ENCODE results near the gene RPP30.
"Not testable (repeated sequence)": the region's sequence is repeated elsewhere in the genome, so short reads cannot be mapped to it uniquely, and the experiment has no call there.

Gene RPP30

DNA sequence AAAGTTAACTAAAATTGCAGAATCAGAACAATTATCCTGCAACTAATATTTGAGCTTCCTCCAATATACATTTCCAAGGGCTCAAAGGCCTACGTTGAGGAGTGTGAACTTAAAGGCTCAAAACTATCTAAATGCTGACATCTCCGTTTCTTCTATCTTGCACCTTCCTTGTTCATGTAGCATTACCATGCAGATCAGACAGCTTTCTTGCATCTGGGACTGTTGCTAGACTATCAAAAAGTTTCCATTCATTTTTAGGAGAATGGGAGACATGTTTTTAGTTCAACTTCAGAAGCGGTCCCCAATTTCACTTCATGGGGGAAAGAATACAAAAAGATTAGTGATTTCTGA, 46.2 kb downstream of the RPP30 start:
- DNase-seq: no peak

DNA sequence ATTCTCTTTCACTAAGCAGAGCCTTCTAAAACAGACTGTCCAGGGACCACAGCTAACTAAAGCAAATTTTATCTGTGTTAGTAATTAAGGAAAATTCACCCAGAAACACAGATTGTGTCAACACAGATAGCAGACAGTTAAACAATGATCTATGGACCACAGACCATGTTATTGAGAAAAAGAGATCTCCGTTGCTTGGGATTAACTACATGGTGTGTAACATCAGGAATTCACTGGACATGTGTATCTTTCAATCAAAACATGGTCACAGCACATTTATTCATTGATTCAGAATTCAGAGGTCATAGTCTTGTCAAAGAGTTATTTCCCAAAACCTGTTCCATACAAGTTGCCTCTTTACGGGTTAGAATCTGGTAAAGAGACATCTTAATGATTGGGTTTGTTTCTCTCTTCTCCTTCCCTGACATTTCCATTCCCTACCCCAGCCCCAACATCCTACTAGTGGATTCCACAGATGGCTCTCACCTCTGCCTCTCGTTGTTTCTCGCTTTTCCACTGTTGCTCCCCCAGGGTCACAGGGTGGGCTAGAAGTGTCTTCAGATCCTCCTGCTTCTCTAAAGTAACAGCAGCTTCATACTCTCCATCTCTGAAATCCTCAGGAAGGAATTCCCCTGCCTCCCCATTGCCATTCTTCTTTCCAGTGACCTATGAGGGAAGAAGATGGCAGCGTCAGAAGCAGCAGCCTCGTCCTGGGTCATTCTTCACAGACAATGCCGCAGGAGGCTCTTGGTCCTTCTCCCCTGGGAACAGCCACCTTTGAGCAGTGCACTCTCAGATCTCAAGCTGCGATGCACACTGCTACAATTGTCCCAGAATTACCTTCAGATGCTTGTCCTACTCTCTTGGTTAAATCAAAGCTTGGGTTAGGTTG, 48.2 kb downstream of the RPP30 start:
- no peak for DNase-seq

DNA sequence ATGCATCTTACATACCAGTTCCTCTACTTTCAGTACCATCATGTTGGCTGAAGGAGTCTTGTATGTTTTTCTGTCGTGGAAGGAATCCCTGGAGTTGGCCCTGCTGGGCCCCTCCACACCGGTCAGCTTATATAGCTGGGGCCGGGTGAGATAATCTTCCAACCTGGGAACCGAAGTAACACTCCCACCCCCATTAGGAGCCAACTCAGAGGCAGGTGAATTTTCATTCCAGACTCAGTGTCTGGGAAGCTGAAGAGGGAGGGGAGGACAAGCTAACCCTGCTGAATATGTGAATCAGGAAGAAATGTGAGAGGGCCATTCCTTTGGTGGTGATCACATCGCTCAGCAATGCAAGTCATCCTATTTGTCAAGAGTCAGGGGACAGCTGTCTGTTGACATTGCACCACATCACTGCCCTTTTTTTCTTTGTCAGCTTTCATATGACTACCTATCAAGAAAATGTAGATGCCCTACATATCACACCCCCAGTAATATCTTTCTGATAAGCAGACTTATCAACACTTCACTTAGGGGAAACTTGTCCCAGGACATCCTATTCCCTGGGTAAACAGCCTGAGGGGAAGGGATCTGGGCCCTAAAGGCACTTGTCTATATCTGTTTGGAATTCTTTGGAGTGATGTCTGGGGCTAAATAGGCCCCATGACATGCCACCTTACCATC, 49.4 kb downstream of the RPP30 start, which contains the start of gene ANKRD1:
TSS of gene ANKRD1 (minus strand) at position 102 of the 681 bp plus-strand sequence. CDS start at position 42, 60 bp downstream.
- DNase-seq: no peak

DNA sequence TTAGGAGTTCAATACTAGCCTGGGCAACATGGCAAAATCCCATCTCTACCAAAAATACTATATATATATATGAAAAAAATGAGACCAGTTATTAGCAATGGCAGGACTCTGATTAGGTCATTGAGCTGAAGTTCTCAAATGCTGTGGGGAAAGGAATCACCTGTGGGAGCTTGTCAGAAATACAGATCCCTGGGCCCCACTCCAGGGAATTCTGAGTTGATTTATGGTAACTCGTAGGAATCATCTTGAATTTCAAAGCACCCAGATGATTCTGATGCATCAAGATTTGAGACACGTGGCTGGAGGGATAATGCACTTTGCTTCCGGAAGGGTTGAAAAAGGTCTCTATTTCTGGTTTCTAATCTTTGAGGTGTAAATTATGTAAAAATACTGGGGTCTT, 50.1 kb downstream of the RPP30 start:
- DNase-seq: no peak

DNA sequence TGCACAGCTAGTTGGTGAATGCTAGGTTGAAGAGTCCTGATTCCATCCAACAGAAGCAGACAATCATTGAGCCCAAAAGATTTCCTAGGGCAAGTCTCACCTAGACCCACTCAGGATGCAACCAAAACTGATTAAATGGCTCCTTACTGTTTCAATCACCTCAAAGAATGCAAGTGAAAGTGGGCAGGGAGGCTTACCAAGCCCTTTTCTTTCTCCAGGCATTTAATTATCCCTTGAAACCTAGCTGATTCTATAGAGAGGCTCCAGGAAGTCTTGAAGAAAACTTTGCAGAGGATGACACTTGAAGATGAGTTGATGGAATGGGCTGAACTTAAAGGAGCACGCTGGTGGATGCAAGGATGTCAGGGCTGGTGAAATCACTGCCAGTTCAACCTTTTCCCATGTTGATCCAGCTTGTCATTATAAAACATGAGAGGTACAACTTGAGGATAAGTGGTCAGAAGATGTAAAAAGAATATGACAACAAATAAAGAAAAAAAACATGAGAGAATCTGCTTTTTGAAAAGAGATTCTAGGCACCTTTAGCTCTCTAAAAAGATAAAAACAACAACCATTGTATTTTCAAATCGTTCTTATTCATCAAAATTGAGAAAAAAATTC, 51.4 kb downstream of the RPP30 start:
- no peak for DNase-seq

DNA sequence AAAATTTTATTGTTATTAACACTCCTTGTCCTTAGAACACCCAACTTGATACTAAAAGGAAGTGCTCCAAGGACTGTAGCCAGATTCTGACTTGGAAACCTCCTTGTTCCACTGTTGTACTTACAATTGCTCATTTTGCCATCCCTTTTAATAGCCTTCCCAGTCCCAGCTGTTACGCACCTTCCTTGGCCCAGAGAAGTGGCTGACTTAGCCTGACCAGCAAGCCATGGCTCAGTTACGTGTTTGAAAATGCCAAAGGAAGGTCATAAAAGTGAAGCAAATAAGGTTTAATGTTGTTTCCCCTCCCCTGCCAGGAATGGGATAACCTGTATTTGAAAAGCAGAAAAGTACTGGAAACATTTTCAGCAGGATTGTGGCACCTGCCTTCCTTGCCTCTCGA, 52.8 kb downstream of the RPP30 start:
- DNase-seq: no peak

DNA sequence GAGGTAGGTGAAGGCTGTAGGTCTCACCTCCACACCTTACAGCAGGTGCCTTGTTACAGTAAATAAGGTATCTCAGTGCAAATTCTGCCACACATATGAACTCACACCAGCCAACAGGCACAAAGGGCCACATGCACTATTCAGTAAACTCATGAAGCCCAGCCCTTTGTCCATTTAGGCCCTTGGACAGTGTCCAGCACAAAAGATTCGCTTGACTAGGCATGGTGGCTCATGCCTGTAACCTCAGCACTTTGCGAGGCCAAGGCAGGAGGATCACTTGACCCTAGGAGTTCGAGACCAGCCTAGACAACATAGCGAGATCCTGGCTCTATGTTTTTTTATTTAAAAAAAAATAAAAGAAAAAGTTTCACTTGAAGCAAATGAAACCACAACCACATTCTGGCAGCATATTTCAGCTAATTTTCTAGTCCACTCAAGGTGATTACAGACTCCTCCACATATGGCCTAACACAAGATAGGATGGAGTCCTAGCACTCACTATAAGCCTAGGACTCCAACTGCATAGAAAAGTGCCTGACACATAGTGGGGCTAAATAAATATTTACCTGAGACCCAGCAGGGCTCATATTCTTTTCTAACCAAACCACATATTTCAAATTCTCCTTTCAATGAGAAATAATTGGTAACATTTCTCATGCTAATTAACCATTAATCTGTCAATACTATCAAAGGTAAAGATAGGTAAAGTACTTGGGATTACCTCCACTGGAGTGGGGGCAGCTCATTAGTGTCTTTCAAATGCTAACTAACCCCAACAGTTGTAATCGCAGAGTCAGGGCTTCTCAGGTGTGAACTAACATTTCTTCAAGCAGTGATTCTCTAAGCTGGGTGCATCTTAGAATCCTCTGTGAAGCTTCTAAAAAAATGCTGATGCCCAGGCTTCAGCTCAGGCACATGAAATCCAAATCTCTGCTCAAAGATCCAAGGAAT, 53.6 kb downstream of the RPP30 start:
- no peak for DNase-seq

DNA sequence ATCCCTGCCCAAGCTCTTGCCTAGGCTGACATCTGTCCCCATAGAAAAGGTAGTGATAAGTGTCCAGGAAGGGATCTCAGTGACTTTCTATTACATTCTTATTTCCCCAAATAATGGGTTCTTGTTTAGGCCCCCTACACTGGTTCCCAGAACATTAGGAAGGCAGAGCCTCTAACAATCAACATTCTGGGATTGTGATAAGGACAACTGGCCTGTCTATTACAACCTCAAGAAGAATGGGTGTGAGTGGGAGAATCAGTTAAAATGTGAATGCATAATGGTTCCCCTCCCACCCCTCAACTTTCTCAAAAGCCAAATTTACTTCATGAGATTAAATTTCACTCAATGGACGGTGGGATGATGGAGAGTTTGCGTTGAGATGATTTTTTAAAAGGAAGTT, 55.5 kb downstream of the RPP30 start:
- no peak for DNase-seq

DNA sequence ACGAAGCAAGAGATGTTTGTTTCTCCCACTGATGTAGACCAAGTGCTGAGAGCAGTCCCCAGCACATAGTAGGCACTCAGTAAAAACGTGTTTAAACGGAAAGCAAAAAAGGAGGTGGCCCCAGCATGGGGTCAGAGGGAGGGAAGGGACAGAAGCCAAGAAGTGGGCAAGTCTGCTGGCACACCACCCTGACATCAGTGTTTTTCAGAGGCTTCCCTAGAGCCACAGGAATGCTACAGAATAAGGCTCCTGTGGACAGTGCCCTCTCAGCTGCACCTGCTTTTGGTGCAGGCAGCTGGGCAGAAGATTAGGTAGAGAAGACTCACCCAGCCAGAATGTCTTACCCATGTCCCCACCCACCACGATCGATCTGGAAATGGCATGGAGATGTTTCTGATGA, 57.4 kb downstream of the RPP30 start:
- DNase-seq: no peak

DNA sequence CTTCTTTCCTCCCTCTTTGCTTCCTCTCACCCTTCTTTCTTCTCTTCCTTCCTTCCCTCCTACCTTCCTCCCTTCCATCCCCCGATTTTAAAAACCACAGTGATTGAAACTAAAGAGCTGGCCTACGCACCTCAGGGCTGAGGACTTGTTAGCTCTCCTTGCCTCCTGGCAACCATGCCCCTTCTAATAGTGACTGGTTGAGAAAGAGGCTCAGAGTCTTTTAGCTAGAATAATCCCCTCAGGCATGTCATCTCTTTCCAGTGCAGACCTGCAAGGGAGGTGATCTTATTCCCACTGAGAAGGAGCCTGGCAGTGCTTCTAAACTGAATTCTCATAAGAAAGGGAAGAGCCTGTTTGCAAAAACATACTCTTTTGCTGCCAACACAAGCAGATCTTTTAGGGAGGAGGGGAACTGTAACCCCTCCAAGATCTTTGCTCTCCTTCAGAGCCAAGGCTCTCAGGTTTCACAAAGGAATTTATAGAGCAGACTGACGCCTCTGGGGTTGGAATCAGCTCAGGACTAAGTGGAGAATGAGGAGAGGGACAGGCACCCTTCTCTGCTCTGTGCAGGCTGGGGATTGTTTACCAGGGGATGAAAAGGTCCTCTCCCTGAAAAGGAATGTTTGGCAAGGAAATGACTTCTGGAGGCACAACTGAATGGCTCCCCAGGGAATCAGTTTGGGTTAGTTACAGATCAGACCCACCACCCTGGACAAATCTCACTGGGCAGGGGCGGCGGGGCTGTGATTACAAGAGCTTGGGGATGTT, 58.5 kb downstream of the RPP30 start:
- no peak for DNase-seq

DNA sequence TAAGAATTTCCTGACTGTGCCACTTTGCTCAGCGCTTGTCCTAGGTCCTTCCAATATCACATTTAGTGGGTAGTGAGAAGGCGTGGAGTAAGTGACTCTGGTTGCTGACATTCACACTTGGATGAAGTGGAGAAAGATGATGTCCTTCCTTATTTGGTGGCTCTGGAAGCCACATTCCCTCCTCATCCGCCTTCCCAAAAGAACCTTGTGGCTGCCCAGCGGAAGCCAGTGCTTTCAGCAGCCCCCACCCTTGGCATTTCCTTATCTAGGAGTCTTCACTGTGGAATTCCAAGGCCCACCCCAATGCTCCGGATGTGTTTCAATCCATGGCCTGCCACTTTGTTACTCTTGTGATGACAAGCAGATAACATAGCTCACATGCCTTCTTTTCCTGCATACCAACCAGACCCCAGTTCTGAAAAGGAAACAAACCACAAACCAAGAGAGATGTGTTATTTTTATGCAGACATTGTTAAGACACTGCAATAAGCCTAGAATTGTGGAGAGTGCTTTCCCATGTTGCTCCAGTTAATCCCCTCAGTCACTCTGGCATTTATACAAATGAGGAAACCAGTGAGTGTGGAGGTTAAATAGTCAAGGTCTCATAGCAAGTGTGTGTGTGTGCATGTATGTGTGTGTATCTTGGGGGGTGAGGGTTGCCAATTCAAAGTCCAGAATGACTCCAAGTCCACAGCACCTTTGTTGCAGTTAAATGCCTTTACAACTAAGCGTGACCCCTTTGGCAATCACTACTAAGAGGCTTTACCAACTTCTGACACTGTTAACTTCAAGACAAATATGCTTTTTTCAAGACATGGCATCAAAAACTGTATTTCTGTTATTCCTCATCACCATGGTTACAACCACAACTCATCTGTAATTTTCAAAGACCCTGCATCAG, 59.4 kb downstream of the RPP30 start:
- DNase-seq: no peak

DNA sequence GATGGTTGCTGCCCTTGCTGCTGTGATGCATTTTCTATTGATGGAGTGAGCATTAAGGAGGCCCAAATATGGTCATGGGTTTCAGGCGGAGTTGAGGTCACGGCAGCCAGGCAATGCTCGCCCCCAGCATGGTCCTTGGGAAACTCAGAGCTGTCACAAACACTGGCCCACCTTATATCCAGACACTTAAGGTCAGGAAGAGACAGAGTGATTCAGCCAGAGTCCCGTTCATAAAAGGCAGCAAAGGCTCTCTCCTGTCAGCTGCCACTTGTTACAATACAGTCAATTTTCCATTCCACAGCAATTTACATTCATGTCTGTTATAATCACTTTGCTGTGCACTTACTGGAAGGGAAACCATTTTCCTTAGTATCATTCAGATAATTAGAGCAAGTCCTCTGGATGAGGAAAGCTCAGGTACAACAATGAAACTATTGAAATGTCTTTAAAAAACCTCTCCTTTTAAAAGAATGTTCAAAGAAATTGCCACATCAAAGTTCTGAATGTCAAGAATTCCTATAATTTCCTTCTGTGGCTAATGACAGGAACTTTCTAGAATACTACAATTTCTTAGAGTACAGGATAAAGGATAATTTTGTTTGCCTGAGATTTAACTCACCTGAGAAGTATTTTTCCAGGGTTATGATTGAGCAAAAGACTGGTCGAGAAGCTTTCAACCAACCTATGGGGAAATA, 64.0 kb downstream of the RPP30 start:
- DNase-seq: no peak

DNA sequence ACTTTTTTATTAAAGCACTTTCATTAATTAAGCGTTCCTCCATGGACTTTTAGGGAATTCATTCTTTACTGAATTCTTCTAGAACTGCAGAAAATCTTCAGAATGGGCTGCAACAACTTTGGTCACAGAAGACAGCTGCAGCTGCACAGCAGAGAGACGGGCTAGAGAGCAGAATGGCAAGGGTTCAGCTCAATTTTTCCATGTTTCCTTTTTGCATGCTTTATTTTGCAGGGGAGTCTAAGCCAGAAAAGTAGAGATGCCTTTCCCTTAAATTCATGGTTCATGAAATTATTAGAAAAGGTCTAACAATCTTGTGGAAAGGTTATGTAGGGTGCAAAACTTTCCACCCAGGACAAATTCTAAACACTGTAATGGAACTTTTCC, 64.5 kb downstream of the RPP30 start:
- no peak for DNase-seq

DNA sequence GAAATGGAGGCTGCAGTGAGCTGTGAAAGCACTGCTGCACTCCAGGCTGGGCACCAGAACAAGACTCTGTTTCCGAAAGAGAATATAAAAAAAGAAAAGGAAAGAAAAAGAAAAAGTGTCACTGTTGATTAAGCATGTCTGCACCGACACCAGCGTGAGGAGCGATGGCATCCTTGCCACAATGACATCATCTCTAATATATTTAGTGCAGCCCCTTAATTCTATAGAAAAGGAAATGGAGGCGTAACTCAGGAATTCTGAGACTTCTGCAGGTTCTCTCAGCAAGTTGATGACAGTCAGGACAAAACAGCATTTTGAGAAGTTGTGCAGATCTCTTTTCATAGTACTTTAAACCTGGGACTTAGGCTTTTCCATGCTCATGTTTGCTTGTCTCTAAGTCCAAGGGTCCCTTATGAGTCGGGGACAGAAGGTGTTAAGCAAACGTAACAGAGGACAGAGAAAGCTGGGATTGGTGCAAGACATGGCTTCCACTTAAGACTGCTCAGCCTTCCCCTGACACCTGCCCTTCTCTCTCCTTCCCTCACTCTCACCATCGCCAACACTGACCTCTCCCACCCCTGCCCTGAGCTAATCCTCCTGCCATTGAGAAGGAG, 66.0 kb downstream of the RPP30 start:
- DNase-seq: no peak

DNA sequence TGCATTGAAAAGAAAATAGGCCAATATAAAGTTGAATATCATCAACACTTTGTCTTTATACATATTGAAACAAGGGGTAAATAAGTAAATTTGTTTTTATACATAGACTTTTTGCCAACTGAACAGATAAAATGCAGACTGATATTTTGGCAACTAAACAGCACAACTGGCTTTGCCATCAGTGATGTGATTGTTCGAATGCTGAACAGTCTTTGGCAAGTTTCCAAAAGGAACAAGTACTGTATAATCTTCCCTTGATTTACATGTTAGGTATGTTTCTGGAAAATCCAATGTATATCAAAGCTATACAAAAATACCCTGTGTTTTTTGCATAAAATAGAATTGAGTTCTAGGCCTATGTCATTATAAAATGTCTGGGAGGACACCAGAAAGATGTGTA, 67.3 kb downstream of the RPP30 start:
- no peak for DNase-seq

DNA sequence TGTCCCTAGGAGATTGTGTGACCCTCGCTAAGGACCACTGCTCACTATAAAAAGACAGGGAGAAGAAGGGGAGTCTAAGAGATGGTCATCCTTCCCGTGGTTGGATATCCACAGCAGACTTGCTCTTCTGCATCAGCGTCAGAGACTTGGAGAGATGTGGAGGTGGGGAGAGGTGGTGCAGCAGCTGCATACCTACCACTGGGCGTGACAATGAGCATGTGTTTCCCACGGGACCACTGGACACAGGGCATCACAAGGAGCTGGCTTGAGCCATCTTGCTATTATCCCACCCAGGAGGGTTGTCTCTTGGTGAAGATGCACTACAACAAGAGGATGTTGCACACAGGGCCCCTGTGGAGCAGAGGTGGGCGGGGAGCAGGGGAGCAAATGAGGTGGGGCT, 67.9 kb downstream of the RPP30 start:
- DNase-seq: no peak

DNA sequence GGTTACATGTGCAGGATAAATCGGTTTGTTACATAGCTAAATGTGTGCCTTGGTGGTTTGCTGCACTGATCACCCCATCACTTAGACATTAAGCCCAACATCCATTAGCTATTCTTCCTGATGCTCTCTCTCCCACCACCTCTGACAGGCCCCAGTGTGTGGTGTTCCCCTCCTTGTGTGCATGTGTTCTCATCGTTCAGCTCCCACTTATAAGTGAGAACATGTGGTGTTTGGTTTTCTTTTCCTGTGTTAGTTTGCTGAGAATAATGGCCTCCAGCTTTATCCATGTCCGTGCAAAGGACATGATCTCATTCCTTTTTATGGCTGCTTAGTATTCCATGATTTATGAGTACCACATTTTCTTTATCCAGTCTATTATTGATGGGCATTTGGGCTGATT, 71.2 kb downstream of the RPP30 start:
- DNase-seq: not testable (repeated sequence)

DNA sequence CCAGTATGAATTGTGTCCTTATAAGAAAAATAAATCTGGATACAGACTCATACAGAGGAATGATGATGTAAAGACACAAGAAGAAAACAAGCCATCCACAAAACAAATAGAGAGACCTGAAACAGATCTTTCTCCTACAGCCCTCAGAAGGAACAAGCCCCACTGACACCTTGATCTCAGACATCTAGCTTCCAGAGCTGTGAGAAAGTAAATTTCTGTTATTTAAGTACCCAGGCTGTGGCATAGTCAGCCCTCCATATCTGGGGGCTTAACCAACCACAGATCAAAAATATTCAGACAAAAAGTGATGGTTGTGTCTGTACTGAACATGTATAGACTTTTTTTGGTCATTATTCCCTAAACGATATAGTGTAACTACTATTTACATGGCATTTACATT, 73.0 kb downstream of the RPP30 start:
- no peak for DNase-seq

DNA sequence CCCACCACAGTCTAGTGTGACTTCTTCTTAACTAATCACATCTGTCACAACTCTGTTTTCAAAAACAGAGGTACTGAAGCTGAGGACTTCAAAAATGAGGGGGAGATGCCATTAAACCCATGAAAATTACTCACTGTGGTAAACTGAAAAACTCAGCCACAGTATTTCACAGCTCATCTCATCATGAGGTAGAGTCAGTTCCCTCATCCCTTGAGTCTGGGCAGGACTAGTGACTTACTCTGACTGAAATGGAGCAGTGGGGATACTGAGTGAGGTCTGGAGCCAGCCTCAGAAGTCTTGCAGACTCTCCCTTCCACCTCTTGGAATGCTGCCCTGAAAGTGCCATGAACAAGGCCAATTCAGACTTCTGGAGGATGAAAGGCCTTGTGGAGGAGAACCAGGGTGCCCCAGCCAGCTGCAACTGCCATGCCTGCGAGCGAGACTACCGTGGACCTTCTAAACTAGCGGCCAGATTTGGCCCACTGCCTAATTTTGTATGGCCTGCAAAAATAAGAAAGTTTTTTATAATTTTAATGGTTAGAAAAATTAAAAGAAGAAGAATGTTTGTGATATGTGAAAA, 73.8 kb downstream of the RPP30 start:
- DNase-seq: no peak

Measured in CD4-positive, alpha-beta T cell treated with Interleukin-6 for 4 hours (primary cell).